Right lobe of liver (tissue), 6 donors: Measurements from ENCODE around the gene PPP1R1C. TPM values are rescaled to one million over a fixed set of nuclear protein-coding genes. Genes with fewer than 3 reads are reported as not detected.

Experiments used
- ATAC-seq, 4 donors: fragments of 200-7000 bp; cut with Tn5 transposase; one replicate each; pipeline ENCODE4 v1.9.1; 2020; ENCODE audit warnings: mild to moderate bottlenecking in 4 of 4, moderate library complexity in 4 of 4
- DNase-seq, 3 donors: peaks; one replicate each; pipeline ENCODE4 v3.0.0-alpha.2; 2020
- H3K27ac ChIP-seq, 3 donors: fragments of 200-600 bp; one replicate each; pipeline ENCODE4 v1.8.0; 2022
- H3K27me3 ChIP-seq, 2 donors: fragments of 200-600 bp; one replicate each; pipeline ENCODE4 v1.8.0; 2022
- H3K36me3 ChIP-seq, 4 donors: fragments of 200-600 bp; sonication (generic) in 1 of 4; one replicate each; pipeline versions ENCODE4 v1.5.1 to v1.8.0; 2017 to 2022; ENCODE audit warnings: control low read depth in 1 of 4
- H3K4me1 ChIP-seq, 4 donors: fragments of 200-600 bp; sonication (generic) in 1 of 4; one replicate each; pipeline versions ENCODE4 v1.5.1 to v1.8.0; 2017 to 2022; ENCODE audit warnings: control low read depth in 1 of 4
- H3K4me3 ChIP-seq, 3 donors: fragments of 200-600 bp; one replicate each; pipeline ENCODE4 v1.8.0; 2022
- H3K9me3 ChIP-seq, 4 donors: fragments of 200-600 bp; sonication (generic) in 1 of 4; one replicate each; pipeline versions ENCODE4 v1.5.1 to v1.8.0; 2017 to 2022; ENCODE audit warnings: control low read depth in 1 of 4
- POLR2A ChIP-seq: fragments of 450-650 bp; IDR thresholded peaks from one replicate; pipeline ENCODE4 v1.6.1; 2017; ENCODE audit warnings: antibody characterized with exemption, mild to moderate bottlenecking
- WGBS: methylation state at CpG from one replicate; pipeline ENCODE4 v1.1.6; 2018; ENCODE audit warnings: low coverage, low lambda C conversion rate; ENCODE audit not compliant: insufficient coverage; ENCODE audit errors: missing lambda C conversion rate; 5-methylcytosine and 5-hydroxymethylcytosine counted together
- intact Hi-C, 2 donors: fragments of 100-400 bp; cut with DNase I; formaldehyde crosslinking; loops; one replicate each; pipeline versions ENCODE4 v1.11.2 to v1.14.1; 2022
- total RNA-seq, 6 experiments: library from RNA; depleted of rRNA in 2 of 6; stranded (reverse); fragments of >200 nt in 2 of 6; fragmentation: NEBNext Ultra II Directional in 3 of 6; extraction: Animal tissue kit (Norgen Biotek cat#: 25700) in 3 of 6; gene quantifications; one replicate each; pipeline versions ENCODE4 v1.1.0 to v1.2.4, GENCODE V29; 2016 to 2023
- TF ChIP-seq, protein P1 (sequence below), 4 donors: fragments of 200-600 bp in 3 of 4; fragments of 450-650 bp in 1 of 4; IDR thresholded peaks; one replicate each; pipeline versions ENCODE4 v1.5.1 to v1.8.0; 2016 to 2022; ENCODE audit warnings: antibody characterized with exemption in 4 of 4, mild to moderate bottlenecking in 2 of 4
- donor health status: DM: no; HTN: yes; CAD: no.
- donor health status: DM: no; HTN: no; CAD: no.
- donor health status: DM: no; HTN: no; CAD: no.
- donor health status: DM: no; HTN: yes; CAD: no.
- donor health status: DM: no; HTN: yes; CAD: no.

PPP1R1C gene
- total RNA-seq, 6 experiments from 2014 or later, result 1.8 to 22.2 (median 8.8) TPM

GRCh38 chr2:181977661-181978350 is 7.8 kb upstream of the PPP1R1C start:
- Histone ChIP-seq H3K4me1 (no peaks in the 10 kb centered on the region), H3K27ac (no peak overlapping the region), H3K27me3 (no peaks in the 10 kb centered on the region), H3K9me3 (no peaks in the 10 kb centered on the region), H3K36me3 (no peaks in the 10 kb centered on the region), H3K4me3 (no peak overlapping the region)
- no peak for TF ChIP-seq POLR2A
- TF ChIP-seq, protein P1, sequence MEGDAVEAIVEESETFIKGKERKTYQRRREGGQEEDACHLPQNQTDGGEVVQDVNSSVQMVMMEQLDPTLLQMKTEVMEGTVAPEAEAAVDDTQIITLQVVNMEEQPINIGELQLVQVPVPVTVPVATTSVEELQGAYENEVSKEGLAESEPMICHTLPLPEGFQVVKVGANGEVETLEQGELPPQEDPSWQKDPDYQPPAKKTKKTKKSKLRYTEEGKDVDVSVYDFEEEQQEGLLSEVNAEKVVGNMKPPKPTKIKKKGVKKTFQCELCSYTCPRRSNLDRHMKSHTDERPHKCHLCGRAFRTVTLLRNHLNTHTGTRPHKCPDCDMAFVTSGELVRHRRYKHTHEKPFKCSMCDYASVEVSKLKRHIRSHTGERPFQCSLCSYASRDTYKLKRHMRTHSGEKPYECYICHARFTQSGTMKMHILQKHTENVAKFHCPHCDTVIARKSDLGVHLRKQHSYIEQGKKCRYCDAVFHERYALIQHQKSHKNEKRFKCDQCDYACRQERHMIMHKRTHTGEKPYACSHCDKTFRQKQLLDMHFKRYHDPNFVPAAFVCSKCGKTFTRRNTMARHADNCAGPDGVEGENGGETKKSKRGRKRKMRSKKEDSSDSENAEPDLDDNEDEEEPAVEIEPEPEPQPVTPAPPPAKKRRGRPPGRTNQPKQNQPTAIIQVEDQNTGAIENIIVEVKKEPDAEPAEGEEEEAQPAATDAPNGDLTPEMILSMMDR (IDR thresholded peaks at IDR 0.05), result no peak
- intact Hi-C loops, result no loop called here
- ATAC-seq (no peak), DNase-seq (no peak)
- WGBS, result 84% methylated on average over 5 of the region's 5 CpGs

- WGBS, result 83% methylated on average over 2 of the region's 2 CpGs
- no peak overlapping the region for H3K4me3 ChIP-seq
- intact Hi-C loops, result no loop called here
- H3K36me3 ChIP-seq, result no peaks in the 10 kb centered on the region
- ATAC-seq (no peak), DNase-seq (no peak)
- H3K27me3 ChIP-seq, result no peaks in the 10 kb centered on the region
- H3K9me3 ChIP-seq, result no peaks in the 10 kb centered on the region
- no peaks in the 10 kb centered on the region for H3K4me1 ChIP-seq
- TF ChIP-seq, protein P1 (IDR thresholded peaks at IDR 0.05), result no peak
- no peak for TF ChIP-seq POLR2A
- no peak overlapping the region for H3K27ac ChIP-seq
Measured at GRCh38 chr2:181978351-181979150, 7.1 kb upstream of the PPP1R1C start.

- no peak for DNase-seq
- 78% methylated on average over 1 of the region's 1 CpG for WGBS
Measured at GRCh38 chr2:181984060-181984459, 1.6 kb upstream of the PPP1R1C start.

GRCh38 chr2:181984814-181985631 is 630 bp upstream of the PPP1R1C start:
- H3K27me3 ChIP-seq, result no peaks in the 10 kb centered on the region
- intact Hi-C loops, result no loop called here
- no peak for TF ChIP-seq POLR2A
- TF ChIP-seq, protein P1 (IDR thresholded peaks at IDR 0.05), result no peak
- no peaks in the 10 kb centered on the region for H3K4me1 ChIP-seq
- H3K9me3 ChIP-seq, result no peaks in the 10 kb centered on the region
- no peak overlapping the region for H3K4me3 ChIP-seq
- DNase-seq (no peak), ATAC-seq (no peak)
- H3K36me3 ChIP-seq, result no peaks in the 10 kb centered on the region
- H3K27ac ChIP-seq, result no peak overlapping the region
- 75% methylated on average over 3 of the region's 4 CpGs for WGBS

More at GRCh38 chr2:181984060-181984459, 1.6 kb upstream of the PPP1R1C start:
- Histone ChIP-seq H3K4me1 (no peaks in the 10 kb centered on the region), H3K4me3 (no peak overlapping the region), H3K27me3 (no peaks in the 10 kb centered on the region), H3K9me3 (no peaks in the 10 kb centered on the region), H3K27ac (no peak overlapping the region), H3K36me3 (no peaks in the 10 kb centered on the region)
- no peak for ATAC-seq
- no peak for TF ChIP-seq POLR2A
- TF ChIP-seq, protein P1 (IDR thresholded peaks at IDR 0.05), result no peak
- intact Hi-C loops, result no loop called here
